Stimulated activated CD4-positive, alpha-beta T cell treated with anti-CD3 and anti-CD28 coated beads, Interleukin-12 subunit alpha, Interleukin-12 subunit beta, amount 100 ng/mL, for 48 hours (primary cell): ENCODE data around the gene TMEM231.
"Not testable (repeated sequence)": the region's sequence is repeated elsewhere in the genome, so short reads cannot be mapped to it uniquely, and the experiment has no call there.

ENCODE experiments used
- DNase-seq, 3 donors: peaks; one replicate each; pipeline ENCODE4 v3.0.0-alpha.2; 2020; ENCODE audit warnings: low read depth in 2 of 3, low spot score in 1 of 3

Gene TMEM231

DNA sequence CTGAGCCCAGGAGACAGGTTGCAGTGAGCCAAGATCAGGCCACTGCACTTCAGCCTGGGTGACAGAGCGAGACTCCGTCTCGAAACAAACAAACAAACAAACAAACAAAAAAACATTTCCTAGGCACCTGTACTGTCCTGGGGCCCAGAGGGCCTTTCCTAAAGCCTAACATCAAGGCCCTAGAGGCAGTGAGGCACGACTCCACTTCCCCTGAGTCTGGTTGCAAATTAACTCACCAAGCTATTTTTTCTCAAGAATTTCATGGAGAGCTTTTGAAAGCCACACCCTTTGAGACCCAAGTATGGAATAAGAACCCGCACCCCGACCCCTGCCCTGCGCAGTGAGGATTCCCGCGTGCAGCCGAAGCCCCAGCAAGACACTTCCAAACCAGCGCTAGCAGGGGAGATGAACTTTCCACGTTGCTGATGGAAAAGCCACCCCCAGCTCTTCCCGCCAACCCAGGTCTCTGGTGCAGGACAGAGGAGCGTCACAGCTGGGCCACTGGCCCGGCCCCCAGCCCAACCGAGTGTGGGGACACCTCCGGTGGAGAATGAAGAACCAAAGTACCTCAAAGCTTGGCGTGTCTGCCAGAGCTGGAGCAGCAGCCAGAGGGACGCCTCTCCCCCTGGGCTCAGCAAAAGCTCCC lies 21.4 kb downstream of the TMEM231 start:
- no peak for DNase-seq

- no peak for DNase-seq
Measured at GRCh38 chr16:75532791-75533190, 23.3 kb downstream of the TMEM231 start.

- DNase-seq, result no peak
Measured at GRCh38 chr16:75532142-75532765, 23.8 kb downstream of the TMEM231 start.

GRCh38 chr16:75529959-75530358 lies 26.1 kb downstream of the TMEM231 start:
- DNase-seq, result no peak

GRCh38 chr16:75529056-75529905 lies 26.8 kb downstream of the TMEM231 start:
- no peak for DNase-seq

- no peak for DNase-seq
Measured at GRCh38 chr16:75527825-75528299, 28.2 kb downstream of the TMEM231 start.

DNA sequence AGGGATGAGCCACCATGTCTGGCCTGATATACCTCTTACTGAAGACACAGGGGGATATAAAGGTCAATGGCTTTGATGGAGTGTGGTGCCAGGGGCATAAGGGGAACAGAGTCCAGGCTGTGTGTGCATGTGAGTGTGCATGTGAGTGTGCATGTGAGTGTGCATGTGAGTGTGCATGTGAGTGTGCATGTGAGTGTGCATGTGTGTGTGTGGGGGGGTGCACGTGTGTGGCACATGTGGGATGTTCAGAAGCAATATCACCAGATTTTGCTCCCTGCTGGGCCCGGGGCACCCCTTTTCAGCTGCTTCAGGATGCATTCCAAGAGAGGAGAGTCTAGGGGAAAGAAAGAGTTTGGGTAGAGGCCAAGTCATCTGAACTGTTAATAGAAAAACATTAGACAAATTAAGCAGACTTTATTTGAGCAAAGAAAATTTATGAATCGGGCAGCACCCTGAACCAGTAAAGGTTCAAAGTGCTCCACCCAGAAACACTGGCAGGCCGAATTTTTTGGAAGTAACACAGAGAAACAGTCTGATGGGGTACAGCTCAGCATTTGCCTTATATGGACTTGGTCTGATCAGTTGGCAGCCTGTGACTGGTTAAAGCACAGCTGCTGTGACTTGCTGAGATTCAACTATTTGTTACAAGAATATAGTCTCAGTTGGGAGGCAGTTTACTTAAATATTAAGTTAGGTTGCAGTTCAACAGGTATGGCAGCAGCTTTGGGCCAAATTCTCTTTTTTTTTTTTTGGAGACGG lies 29.8 kb downstream of the TMEM231 start:
- no peak for DNase-seq

DNA sequence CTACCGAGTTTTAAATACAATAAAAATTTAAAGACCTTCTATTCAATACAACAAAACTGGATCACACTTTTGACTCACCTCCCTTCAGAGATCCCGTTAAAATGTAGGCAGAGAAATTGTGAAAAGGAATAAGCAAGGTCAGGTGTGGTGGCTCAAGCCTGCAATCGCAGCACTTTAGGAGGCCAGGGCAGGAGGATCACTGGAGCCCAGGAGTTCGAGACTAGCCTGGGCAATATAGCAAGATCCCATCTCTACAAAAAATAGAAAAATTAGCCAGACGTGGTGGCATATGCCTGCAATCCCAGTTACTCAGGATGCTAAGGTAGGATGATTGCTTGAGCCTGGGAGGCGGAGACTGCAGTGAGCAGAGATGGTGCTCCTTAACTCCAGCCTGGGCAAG lies 36.9 kb downstream of the TMEM231 start:
- no peak for DNase-seq

- DNase-seq, result not testable (repeated sequence)
Measured at GRCh38 chr16:75516189-75516966, 39.7 kb downstream of the TMEM231 start.

DNA sequence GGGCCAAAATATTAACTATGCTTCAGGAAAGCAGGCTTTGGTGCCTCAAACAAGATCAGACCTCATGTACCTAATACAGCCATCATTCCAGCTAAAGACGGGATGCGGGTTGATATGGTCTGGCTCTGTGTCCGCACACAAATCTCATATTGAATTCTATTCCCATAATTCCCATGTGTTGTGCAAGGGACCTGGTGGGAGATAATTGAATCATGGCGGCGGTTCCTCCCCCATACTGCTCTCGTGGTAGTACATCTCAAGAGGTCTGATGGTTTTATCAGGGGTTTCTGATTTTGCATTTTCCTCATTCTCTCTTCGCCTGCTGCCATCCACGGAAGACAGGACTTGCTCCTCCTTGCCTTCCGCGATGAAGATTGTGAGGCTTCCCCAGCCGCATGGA lies 41.8 kb downstream of the TMEM231 start:
- DNase-seq, result no peak

DNA sequence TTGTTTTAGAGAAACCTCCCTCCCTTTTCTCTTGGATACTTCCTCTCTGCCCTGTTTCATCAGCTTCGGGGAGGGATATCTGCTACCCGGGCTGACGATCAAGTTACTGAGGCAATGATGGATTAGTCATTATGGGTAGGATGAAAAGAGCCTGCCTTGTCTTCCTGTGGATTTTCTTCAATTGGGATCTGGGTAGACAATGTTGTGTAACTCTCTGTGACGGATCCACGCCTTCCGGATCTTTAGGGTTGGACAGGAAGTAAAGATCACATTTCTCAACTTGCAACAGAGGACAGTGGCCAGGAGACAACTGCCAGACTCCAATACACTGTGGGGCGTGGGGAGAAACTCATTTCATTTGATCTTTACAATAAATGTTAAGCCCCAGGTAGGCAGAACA lies 49.5 kb downstream of the TMEM231 start:
- no peak for DNase-seq

GRCh38 chr16:75506107-75506506 lies 49.9 kb downstream of the TMEM231 start:
- DNase-seq, result no peak

DNA sequence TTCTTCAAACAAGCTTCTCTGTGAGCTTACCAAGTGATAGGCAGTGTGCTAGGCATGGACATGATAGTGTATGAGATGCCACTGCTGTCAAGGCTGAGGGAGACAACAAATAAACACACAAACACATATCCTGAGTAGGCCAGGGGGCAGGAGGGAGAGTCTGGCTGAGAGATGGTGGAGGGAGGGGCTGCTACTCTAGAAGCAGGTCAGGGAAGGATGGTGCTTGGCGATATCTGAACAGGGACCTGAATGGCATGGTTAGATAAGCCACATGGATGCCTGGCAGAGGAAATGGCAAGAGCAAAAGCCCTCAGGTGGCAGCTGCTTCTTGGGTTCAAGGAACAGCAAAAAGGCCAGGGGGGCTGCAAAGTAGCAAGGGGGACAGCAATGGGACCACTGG lies 52.3 kb downstream of the TMEM231 start:
- no peak for DNase-seq

DNA sequence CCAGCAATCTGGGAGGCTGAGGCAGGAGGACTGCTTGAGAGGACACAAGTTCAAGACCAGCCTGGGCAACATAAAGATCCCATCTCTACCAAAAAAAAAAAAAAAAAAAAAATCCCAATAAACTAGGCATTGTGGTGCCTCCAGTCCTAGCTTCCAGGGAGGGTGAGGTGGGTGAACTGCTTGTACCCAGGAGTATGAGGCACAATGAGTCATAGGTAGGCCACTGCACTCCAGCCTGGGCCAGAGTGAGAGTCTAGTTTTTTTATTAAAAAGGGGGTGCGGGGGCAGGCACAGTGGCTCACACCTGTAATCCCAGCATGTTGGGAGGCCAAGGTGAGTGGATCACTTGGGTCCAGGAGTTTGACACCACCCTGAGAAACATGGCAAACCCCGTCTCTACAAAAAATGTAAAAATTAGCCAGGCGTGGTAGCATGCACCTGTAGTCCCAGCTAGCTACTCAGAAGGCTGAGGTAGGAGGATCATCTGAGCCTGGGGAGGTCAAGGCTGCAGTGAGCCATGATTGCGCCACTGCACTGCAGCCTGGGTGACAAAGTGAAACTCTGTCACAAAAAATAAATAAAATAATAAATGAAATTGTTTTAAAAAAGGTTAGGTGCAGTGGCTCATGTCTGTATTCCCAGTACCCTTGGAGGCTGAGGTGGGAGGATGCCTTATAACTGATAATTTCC lies 53.0 kb downstream of the TMEM231 start:
- no peak for DNase-seq

GRCh38 chr16:75501820-75502219 lies 54.2 kb downstream of the TMEM231 start:
- not testable (repeated sequence) for DNase-seq

DNA sequence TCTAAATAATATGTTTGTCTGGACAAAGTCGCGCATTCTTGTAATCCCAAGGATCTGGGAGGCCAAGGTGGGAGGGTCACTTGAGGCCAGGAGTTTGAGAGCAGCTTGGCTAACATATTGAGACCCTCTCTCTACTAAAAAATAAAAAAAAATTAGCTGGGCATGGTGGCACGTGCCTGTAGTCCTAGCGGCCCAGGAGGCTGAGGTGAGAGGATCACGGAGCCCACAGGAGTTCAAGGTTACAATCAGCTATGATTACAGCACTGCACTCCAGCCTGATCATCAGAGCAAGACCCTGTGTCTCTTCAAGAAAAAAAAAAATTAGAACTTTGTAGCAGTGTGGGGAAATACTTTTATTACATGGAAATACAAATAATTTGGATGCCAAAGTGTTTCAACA lies 54.7 kb downstream of the TMEM231 start:
- no peak for DNase-seq

DNA sequence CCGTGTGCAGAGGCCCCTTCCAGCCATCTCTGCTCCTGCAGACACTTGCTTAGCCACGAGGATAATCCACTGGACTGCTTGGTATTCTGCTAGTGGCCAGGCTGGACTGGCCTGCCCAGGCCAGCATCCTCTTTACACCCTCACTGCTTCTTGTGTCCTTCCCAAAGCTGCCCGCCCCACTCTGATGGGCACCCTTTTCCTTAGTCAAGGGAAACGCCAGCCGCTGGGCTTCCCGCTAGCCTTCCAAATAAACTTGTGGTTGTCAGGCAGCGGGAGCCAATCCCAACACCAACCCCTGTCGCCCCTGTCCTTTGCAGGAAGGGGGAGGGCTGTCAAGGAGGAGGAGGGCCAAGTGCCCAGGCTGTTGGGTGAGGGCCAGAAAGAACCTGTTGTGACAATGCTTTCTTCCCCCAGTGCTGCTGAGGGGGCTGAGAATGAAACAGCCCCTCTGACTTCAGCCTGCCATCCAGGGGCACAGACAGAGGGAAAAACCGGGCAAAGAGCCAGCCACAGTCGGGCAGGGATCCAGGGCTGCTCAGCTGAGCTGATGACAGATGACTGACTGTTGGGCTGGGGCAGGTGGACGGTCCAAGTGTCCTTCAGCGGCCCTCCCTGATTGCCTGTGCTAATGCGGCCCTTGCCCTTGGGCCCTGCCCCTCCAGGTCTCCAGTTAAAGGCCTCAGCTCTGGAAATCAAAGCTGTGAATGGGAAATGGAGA lies 57.3 kb downstream of the TMEM231 start:
- not testable (repeated sequence) for DNase-seq

- no peak for DNase-seq
Measured at GRCh38 chr16:75497558-75497957, 58.5 kb downstream of the TMEM231 start.

DNA sequence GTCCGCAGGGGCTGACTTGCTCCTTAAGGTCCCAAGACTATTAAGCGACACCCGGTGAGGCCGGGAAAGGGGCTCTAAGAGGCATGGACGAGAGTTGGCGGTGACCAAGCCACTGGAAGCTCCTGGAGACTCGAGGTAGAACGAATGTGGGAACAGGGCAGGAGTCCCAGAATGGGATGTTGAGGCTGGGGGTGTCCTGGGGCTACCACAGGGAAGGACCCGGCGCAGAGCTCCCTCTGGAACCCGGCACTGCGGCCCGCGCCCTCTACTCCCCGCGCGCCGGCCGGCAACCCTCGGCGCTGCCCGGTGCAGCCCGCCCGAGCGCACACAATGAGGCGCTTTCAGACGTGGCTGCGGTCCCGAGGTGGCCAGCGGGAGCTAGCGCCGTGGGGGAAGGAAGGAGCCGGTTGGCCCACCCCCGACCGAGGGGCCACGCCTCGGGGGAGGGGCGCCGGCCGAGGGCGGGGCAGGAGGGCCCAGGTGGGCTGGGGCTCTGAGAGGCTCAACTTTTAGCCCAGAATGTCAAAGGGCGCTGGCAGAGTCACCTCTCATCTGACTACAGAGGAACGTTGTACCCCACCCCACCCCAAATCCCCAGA lies 60.9 kb downstream of the TMEM231 start, which contains the start of gene CHST6:
Gene CHST6 (minus strand): TSS at position 366 of the 599 bp plus-strand sequence. CDS start 15,613 bp downstream, outside the sequence.
- no peak for DNase-seq
